HG02610 (cell line): Measurements from ENCODE around the gene TMPRSS13.

Source experiments
- ATAC-seq: cut with Tn5 transposase; IDR thresholded peaks from one replicate; pipeline ENCODE4 v1.9.1; 2021; ENCODE audit warnings: mild to moderate bottlenecking, moderate library complexity; ENCODE audit not compliant: unreplicated experiment

The TMPRSS13 gene

GRCh38 chr11:117914398-117914761, 14.8 kb downstream of the TMPRSS13 start:
- ATAC-seq: no peak

DNA sequence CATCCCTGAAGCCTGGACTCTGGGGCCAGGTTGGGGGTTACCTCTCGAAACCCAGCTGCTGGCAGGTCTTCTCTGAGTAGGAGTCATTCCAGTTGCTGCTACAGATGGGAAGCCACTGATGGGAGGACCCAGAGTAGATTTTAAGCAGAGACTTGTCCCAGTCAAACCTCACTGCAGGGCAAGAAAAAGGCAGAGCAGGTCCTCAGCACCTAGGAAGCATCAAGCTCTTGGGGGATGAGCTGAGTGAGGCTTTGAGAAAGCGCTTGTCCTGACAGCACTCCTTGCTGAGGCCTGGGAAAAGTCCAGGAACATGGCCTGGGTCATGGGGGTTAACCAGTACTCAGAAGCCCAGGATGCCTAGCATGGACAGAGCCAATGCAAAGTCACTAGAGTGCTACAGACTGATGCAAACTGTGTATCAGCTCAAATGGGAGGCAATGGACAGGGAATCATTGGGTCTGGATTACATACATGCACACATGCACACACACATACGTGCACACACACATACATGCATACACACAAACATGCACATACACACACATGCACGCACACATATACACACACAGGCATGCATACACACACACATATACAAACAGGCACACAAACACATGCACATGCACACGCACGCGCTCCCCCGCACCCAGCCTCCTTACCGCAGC, 15.3 kb downstream of the TMPRSS13 start:
- no peak for ATAC-seq

GRCh38 chr11:117912497-117912896, 16.7 kb downstream of the TMPRSS13 start:
- ATAC-seq: no peak

GRCh38 chr11:117911694-117912093, 17.5 kb downstream of the TMPRSS13 start:
- ATAC-seq: no peak

- no peak for ATAC-seq
Observed at GRCh38 chr11:117910941-117911655, 18.1 kb downstream of the TMPRSS13 start.

DNA sequence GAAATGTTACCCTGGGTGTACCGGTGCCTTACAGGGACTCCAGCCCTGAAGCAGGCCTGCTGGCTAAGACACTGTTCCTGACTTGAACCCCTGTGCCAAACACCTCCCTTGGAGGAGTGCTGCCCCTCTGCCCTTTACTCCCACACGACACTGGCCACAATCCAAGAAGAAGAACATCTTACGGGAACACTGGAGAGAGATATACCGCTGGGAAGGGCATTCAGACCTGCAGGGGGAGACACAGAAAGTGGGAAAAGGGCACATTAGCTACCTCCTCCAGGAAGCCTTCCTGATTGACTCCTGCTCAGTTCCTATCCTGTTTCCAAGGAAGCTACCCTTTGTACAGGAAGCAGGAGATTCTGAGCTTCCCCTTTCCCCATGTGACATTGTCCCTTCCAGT, 18.7 kb downstream of the TMPRSS13 start:
- ATAC-seq: no peak

DNA sequence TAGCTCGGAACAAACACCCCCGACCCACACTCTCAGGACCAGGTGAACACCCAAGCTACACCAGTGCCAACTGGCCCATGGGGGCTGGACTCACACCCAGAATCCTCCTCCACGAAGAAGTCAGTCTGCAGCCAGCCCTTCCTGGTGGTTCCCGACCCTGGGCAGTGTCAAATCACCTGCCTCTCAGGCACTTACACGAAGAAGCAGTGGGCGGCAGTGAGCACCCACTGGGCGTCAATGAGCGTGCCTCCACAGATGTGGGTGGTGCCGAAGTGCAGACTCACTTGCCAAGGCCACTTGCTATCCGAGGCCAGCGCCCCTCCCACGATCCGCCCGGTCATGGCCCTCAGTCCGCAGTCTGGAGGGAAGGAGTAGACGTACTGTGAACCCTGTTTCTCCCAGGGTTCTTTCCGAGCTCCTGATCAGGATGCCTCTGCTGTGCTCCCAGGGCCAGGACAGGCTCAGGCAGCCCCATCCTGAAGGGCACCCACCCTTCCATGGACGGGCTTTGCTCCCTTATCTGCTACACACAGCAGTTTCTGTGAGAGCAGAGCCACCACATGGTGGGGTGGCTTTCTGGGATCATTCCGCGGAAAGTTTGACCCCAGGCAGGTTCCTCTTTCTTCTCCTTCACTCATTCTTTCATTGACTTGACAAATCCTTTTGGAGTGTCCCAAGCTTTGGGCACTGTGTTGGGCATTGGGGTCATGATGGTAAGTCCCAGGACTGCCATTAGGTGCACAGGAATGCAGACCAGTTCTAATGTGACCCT, 19.4 kb downstream of the TMPRSS13 start:
- no peak for ATAC-seq

- ATAC-seq: no peak
Observed at GRCh38 chr11:117908959-117909610, 20.1 kb downstream of the TMPRSS13 start.

DNA sequence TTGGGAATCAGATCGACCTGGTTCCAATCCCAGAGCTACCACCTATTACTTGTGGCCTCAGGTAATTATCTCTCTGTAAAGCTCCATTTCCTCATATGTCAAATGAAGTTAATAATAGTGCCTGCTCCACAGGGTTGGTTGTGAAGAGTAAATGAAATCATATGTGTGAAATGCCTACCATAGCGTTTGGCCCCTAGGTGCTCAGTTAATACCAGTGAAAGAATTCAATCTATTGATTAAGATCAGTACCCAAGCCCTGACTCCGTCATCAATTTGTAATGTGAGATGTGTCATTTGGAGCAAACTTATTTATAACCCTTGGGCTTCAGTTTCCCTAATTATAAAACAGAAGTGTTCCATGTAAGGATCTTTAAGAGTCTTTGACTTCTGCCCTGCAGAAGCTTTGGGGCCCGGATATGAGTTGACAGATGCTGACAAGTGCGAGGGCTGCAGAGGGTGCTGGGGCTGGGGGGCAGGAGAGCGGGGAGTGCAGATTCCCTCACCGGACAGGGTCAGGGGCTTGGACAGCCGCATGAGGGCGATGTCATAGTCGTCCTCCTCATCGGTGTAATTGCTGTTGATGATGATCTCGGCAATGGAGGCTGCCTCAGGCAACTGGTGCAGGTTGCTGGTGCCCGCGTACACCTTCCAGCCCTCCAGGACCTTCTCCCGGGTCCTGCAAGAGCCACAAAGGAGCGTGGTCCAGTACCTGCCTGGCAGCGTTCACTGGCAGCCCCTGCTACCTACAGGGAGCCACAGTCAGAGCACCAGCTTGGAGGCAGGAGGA, 20.9 kb downstream of the TMPRSS13 start:
- ATAC-seq: no peak

- ATAC-seq: no peak
Observed at GRCh38 chr11:117907276-117908108, 21.7 kb downstream of the TMPRSS13 start.

DNA sequence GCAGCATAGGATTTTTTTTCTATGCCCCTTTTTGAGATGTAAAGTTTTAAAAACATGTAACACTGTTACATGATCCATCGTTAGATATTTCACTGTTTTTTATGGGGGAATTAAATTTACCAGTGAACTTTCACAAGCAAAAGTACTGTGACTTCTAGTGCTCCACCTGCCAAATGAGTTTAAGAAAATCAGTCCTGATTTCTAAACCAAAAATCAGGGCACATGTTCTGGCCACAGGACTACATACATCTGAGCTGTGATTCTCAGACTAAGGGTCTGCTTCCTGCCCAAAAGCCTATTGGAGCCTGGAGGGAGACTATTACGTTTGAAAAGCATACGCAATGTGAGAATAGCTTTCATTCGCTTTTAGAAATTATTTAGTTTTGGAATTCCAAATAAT, 22.5 kb downstream of the TMPRSS13 start:
- ATAC-seq: no peak

DNA sequence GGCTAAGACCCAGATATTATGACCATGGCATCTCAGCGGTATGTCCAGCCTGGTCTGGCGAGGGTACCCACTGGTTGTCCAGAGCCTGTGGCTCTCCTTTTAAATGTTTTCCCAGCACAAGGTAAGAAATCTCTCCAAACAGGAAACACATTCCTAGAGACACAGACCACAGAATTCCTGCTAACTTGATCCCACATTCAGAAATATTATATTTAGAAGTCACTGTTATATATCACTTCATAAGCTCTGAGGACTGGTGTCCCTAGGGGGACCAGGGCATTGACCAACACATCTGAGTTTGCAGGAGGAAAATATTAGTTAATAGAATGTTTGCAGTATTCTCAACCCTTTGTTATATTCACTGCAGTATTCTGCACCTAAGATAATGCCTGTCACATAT, 23.1 kb downstream of the TMPRSS13 start:
- ATAC-seq: no peak

GRCh38 chr11:117905524-117905923, 23.7 kb downstream of the TMPRSS13 start:
- ATAC-seq: no peak

- no peak for ATAC-seq
Observed at GRCh38 chr11:117903505-117904382, 25.5 kb downstream of the TMPRSS13 start.

DNA sequence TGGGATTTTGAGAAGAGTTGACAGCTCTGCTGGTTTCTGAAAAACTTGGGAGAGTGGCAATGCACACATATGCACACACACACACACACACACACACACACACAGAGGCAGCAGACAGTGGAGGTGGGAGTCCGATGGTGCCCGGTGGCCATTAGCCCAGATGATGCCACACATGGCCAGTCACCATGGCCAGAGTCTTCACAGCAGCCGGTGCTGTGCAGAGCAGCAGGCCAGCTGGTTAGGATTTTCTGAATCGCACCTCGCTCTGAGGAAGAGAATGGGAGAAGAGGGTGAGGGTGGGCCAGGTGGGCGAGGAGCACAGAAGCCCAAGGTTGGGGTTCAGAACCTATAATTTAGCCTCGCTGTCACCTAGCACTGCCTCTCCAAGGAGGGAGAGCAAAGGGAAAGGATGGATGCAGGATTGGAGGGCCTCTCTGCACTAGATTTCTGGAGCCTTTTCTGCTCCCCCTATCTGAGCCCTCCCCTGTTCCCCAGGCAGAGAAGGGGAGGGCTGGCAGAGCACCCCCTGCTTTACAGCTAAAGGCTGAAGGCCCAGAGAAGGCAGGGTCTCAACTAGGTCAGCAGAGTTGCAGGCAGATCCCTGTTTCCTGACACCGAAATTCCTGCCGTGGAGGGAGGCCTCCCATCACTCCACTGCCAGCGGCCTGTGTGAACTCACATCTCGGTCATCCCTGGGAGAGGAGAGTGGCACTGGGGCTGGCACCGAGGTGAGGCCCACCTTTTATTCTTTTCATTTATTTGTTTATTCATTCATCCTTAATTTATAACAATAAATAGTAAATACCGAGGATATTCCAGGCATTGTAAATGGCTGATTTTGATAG, 27.0 kb downstream of the TMPRSS13 start:
- no peak for ATAC-seq

DNA sequence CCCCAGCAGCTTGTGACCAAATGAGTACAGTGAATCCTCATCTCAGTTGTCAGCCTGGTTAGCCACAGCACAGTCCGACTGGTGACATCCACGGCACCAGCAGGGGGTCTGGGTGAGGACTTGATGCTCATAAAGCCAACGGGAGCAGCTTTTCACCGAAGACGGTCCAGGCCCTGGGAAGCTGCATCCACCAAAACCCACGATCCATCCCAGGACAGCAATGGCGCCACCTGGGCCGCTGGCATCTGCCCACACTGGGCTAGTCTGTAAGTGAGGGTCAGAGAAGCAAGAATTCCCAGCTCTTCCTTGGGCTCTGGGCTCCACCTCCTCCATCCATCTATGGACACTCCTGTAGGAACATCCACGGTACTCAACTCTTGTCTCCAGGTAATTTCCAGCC, 27.6 kb downstream of the TMPRSS13 start:
- no peak for ATAC-seq

- ATAC-seq: no peak
Observed at GRCh38 chr11:117900720-117901440, 28.3 kb downstream of the TMPRSS13 start.
